WI38 (cell line): ENCODE results near the gene TELO2.
A peak's percentile ranks its signal among the peaks of the same experiment; 100 is the strongest.

Source experiments
- H3K4me3 ChIP-seq: 2 replicates; pipeline ENCODE4 v1.5.1; 2011; ENCODE audit warnings: low read depth, mild to moderate bottlenecking, control low read depth, low read length
- CTCF ChIP-seq: IDR thresholded peaks from 2 replicates; pipeline ENCODE4 v1.5.1; 2012; ENCODE audit warnings: low read depth, mild to moderate bottlenecking, control low read depth, low read length

The TELO2 gene

GRCh38 chr16:1491327-1491726 lies 1.8 kb upstream of the TELO2 start:
- TF ChIP-seq CTCF, result no peak
- no peak overlapping the region for H3K4me3 ChIP-seq

GRCh38 chr16:1492082-1492922 lies 858 bp upstream of the TELO2 start:
- no peak overlapping the region; the same call in 1 of the 2 replicates for H3K4me3 ChIP-seq
- no peak for TF ChIP-seq CTCF

- no peak for TF ChIP-seq CTCF
- peak overlapping the region; percentile 86 for H3K4me3 ChIP-seq
Measured at GRCh38 chr16:1493746-1494094, 560 bp downstream of the TELO2 start.

GRCh38 chr16:1494129-1494640 lies 1.0 kb downstream of the TELO2 start:
- TF ChIP-seq CTCF, result peak; percentile 52; the same call in 1 of the 2 replicates
- peak overlapping the region; percentile 86 for H3K4me3 ChIP-seq

- peak overlapping the region; percentile 86 for H3K4me3 ChIP-seq
- no peak for TF ChIP-seq CTCF
Measured at GRCh38 chr16:1494711-1495110, 1.6 kb downstream of the TELO2 start.

- no peak overlapping the region for H3K4me3 ChIP-seq
- TF ChIP-seq CTCF, result no peak
Measured at GRCh38 chr16:1495211-1495888, 2.2 kb downstream of the TELO2 start.

GRCh38 chr16:1495889-1496262 lies 2.7 kb downstream of the TELO2 start:
- TF ChIP-seq CTCF, result no peak
- H3K4me3 ChIP-seq, result no peak overlapping the region
